ENCODE measurements around the gene DENND4C. TPM values are rescaled to one million over a fixed set of nuclear protein-coding genes. Genes with fewer than 3 reads are reported as not detected.

The DENND4C gene
- total RNA-seq, 6 experiments from 2014 or later, result 16.5 to 20.6 (median 19.3) TPM

DNA sequence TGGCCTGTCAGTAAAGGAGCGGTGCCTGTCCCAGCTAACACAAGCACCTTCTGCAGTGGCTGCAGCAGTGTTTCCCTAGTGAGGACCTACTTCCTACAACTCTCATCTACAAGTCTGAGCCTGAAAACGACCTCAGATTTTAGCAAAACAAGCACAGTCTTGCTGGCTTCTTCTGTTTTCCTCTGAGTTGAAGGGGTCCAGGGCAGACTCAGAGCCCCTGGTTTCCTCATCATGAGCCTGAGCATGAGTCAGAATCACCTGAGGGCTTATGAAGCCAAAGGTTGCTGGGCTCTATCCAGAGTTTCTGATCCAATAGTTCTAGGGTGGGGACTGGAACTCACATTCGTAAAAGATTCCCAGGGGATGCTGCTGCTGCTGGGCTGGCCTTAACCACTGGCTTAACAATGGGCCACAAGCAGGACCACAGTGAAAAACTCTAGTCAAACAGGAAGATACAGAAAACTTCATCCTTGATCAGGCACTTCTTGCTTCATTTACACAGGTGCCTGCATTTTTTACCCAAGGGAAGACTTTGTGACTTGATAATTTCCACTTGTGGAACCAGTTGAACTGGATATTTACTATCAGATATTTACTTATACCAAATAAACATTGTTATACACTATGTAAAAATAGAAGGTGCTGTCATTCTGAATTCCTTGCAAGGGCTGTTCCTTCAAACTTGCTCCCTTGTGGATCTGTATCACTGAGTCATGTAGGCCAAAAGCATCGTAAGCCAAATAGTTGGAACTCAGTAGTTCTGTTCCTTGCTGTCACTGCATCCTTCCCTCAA, 174.0 kb downstream of the DENND4C start:
- H3K36me3 Mint-ChIP-seq (ENCODE audit: low read depth), result peaks cover 18% of the 10 kb centered on the region; the same call in 1 of the 2 replicates
- H3K4me1 Mint-ChIP-seq (ENCODE audit: low read depth), result peaks cover 2% of the 10 kb centered on the region
- H3K9me3 Mint-ChIP-seq, result peaks cover 19% of the 10 kb centered on the region
- H3K27me3 Mint-ChIP-seq (ENCODE audit: insufficient read depth), result peaks cover 12% of the 10 kb centered on the region
- TF ChIP-seq, protein P1, sequence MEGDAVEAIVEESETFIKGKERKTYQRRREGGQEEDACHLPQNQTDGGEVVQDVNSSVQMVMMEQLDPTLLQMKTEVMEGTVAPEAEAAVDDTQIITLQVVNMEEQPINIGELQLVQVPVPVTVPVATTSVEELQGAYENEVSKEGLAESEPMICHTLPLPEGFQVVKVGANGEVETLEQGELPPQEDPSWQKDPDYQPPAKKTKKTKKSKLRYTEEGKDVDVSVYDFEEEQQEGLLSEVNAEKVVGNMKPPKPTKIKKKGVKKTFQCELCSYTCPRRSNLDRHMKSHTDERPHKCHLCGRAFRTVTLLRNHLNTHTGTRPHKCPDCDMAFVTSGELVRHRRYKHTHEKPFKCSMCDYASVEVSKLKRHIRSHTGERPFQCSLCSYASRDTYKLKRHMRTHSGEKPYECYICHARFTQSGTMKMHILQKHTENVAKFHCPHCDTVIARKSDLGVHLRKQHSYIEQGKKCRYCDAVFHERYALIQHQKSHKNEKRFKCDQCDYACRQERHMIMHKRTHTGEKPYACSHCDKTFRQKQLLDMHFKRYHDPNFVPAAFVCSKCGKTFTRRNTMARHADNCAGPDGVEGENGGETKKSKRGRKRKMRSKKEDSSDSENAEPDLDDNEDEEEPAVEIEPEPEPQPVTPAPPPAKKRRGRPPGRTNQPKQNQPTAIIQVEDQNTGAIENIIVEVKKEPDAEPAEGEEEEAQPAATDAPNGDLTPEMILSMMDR (IDR thresholded peaks at IDR 0.05), result no peak
- no peak overlapping the region for H3K4me3 Mint-ChIP-seq
- no peak for DNase-seq
- no peak overlapping the region for H3K27ac Mint-ChIP-seq

DNA sequence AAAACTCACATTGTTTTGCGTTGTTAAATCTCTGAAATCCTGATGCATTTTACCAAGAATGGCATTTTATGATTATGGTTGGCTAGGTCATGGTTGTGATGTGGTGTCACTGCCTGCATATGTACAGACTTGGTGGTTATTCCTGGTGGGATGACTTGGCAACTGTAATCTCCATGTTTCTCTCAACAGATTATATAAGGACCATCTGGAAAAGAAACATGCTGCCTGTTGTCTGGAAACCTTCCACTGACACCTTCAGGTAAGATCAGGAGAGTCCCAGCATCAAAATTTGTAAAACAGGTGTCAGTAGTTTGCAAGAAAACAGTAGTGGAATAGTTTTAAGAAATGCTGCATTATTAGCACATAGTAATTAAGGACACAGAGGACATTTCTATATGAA, 175.3 kb downstream of the DENND4C start:
- peaks cover 18% of the 10 kb centered on the region; the same call in 1 of the 2 replicates for H3K36me3 Mint-ChIP-seq (ENCODE audit: low read depth)
- peaks cover 6% of the 10 kb centered on the region for H3K27me3 Mint-ChIP-seq (ENCODE audit: insufficient read depth)
- H3K27ac Mint-ChIP-seq, result no peak overlapping the region
- peaks cover 15% of the 10 kb centered on the region for H3K4me1 Mint-ChIP-seq (ENCODE audit: low read depth)
- H3K4me3 Mint-ChIP-seq, result no peak overlapping the region
- no peak for DNase-seq
- TF ChIP-seq, protein P1 (IDR thresholded peaks at IDR 0.05), result no peak
- peaks cover 19% of the 10 kb centered on the region for H3K9me3 Mint-ChIP-seq

DNA sequence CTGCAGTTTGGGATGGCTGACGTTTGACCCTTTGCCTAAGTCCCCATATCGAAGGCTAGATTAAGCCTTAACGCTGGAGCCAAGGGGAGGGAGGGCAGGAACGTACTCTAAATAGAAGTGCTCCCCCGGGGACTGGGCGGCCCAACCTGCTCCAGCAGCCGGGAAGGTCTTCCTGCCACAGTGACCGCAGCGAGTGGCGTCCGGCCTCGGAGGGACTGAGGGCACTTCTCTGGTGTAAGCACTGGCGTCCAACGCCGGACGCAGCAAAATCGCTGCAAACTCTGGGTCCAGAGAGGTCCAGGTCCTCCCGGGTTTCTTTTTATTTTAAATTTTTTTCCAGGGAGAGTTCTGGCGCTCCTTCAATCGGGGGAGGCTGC, 177.8 kb downstream of the DENND4C start:
- no peak for DNase-seq
- no peak overlapping the region for H3K27ac Mint-ChIP-seq
- H3K27me3 Mint-ChIP-seq (ENCODE audit: insufficient read depth), result peaks cover 6% of the 10 kb centered on the region
- H3K4me1 Mint-ChIP-seq (ENCODE audit: low read depth), result peaks cover 27% of the 10 kb centered on the region
- H3K4me3 Mint-ChIP-seq, result peak overlapping the region; percentile 98
- TF ChIP-seq, protein P1 (IDR thresholded peaks at IDR 0.05), result no peak
- H3K9me3 Mint-ChIP-seq, result peaks cover 8% of the 10 kb centered on the region
- peaks cover 9% of the 10 kb centered on the region; the same call in 1 of the 2 replicates for H3K36me3 Mint-ChIP-seq (ENCODE audit: low read depth)

DNA sequence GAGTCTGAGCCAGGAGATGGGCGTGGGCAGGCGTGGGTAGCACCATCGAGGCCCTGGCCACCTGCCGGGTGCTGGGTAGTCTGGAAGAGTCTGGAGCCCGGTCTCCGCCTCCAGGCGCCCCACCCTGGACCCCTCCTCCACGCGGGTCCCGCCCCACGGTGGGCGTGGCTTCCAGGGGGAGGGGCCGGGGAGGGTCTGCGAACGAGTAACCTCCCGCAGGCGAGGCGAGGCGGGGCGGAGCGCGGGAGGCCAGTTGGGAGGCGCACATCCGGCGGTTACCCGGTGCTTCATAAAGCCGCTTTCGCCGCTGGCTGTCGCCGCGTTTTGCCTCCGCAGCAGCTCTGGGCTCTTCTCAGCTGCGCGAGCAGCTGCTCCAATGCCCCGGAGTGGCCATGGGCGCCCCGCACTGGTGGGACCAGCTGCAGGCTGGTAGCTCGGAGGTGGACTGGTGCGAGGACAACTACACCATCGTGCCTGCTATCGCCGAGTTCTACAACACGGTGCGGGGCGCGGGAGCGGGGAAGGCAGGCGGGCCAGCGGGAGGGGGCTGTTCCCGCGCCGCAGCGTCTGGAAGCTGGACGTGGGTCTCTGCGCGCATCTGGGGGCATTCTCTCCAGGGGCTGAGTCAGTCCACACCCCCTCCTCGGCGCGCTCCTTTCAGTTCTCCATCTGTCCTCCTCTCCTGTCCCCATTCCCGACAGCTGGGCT, 178.4 kb downstream of the DENND4C start, which contains the start of gene ACER2:
TSS of gene ACER2 (plus strand) at position 317 of the 708 bp plus-strand sequence. CDS start at position 393, 76 bp downstream.
- Mint-ChIP-seq H3K4me1 (ENCODE audit: low read depth) (peaks cover 27% of the 10 kb centered on the region), H3K4me3 (peak within 1 kb of the TSS; percentile 98), H3K36me3 (ENCODE audit: low read depth) (peaks cover 3% of the 10 kb centered on the region; the same call in 1 of the 2 replicates), H3K27me3 (ENCODE audit: insufficient read depth) (peaks cover 4% of the 10 kb centered on the region), H3K27ac (peak within 1 kb of the TSS; percentile 78), H3K9me3 (peaks cover 3% of the 10 kb centered on the region; the same call in 1 of the 2 replicates)
- DNase-seq, result peak; percentile 78
- TF ChIP-seq, protein P1 (IDR thresholded peaks at IDR 0.05), result peak; percentile 30; the same call in 1 of the 2 replicates

DNA sequence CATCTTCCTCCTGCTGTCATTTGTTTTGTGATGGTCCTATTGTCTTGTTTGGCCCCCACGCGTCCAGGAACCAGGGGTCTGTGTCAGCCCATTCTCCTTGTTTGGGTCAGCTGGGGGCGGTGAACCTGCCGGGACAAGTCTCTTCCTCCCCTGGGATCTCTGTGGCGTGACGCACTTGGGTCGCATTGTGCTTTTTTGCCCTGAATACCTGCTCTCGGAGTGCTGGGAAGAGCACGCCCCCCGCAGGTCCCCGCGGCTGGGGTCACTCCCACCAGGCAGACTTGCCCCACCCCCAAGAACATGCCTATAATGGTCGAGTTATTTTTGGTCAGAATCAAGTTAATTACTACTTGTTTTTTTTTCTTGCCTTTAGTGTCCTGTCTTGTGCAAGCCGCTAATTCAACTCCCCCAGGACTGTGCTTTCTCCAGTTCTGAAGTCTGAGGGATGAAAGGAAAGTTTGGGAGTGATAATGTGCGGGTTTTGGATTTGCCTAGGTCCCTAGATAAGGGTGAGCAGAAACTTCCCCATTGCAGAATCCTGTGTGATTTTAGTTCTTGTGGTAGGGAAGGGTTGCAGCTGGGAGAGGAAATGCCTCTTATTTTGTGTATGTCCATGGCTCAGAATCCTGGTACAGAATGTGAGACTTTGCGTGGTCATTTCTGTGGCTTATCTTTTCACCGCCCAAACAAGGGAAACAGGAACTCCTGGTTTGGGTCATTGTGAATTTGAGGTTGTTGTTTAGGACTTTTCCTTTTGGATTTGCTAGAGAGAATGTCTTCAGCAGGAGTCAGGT, 179.1 kb downstream of the DENND4C start:
- H3K27me3 Mint-ChIP-seq (ENCODE audit: insufficient read depth), result peaks cover 2% of the 10 kb centered on the region
- peak overlapping the region; percentile 98 for H3K4me3 Mint-ChIP-seq
- DNase-seq, result no peak
- peak overlapping the region; percentile 78 for H3K27ac Mint-ChIP-seq
- no peaks in the 10 kb centered on the region for H3K36me3 Mint-ChIP-seq (ENCODE audit: low read depth)
- no peaks in the 10 kb centered on the region for H3K9me3 Mint-ChIP-seq
- H3K4me1 Mint-ChIP-seq (ENCODE audit: low read depth), result peaks cover 27% of the 10 kb centered on the region
- TF ChIP-seq, protein P1 (IDR thresholded peaks at IDR 0.05), result no peak

All from HFFc6 (cell line).